Activated CD8-positive, alpha-beta memory T cell treated with anti-CD3 and anti-CD28 coated beads for 48 hours (primary cell): ENCODE measurements around the gene CACNG4.

Experiments
- DNase-seq, 3 experiments: peaks; one replicate each; pipeline ENCODE4 v3.0.0-alpha.2; 2020; ENCODE audit warnings: low read depth in 2 of 3, low spot score in 2 of 3

The CACNG4 gene

GRCh38 chr17:67055811-67056745, 91.6 kb downstream of the CACNG4 start:
- DNase-seq, result no peak

- DNase-seq, result no peak
These were observed 92.4 kb downstream of the CACNG4 start for GRCh38 chr17:67056746-67057490.

- no peak for DNase-seq
These were observed 93.5 kb downstream of the CACNG4 start for GRCh38 chr17:67058036-67058435.

- DNase-seq, result no peak
These were observed 94.9 kb downstream of the CACNG4 start for GRCh38 chr17:67059372-67059771.

GRCh38 chr17:67063141-67063540, 98.6 kb downstream of the CACNG4 start:
- DNase-seq, result no peak

- DNase-seq, result no peak
These were observed 102.2 kb downstream of the CACNG4 start for GRCh38 chr17:67066717-67067116.

- DNase-seq, result no peak
These were observed 103.3 kb downstream of the CACNG4 start for GRCh38 chr17:67067571-67068482.

- DNase-seq, result no peak
These were observed 104.5 kb downstream of the CACNG4 start for GRCh38 chr17:67068999-67069398.

GRCh38 chr17:67069603-67070136, 105.2 kb downstream of the CACNG4 start:
- DNase-seq, result no peak

- DNase-seq, result no peak
These were observed 107.1 kb downstream of the CACNG4 start for GRCh38 chr17:67071595-67071994.

- DNase-seq, result no peak
These were observed 108.4 kb downstream of the CACNG4 start for GRCh38 chr17:67072885-67073284.

GRCh38 chr17:67074781-67075180, 110.3 kb downstream of the CACNG4 start:
- DNase-seq, result no peak

- no peak for DNase-seq
These were observed 111.8 kb downstream of the CACNG4 start for GRCh38 chr17:67076290-67076689.

- no peak for DNase-seq
These were observed 113.8 kb downstream of the CACNG4 start for GRCh38 chr17:67078292-67078691.

- no peak for DNase-seq
These were observed 115.0 kb downstream of the CACNG4 start for GRCh38 chr17:67079491-67079890.

- no peak for DNase-seq
These were observed 116.3 kb downstream of the CACNG4 start for GRCh38 chr17:67080804-67081203.

- no peak for DNase-seq
These were observed 117.6 kb downstream of the CACNG4 start for GRCh38 chr17:67082107-67082506.
